ENCODE measurements around the gene ALG3.

- TF ChIP-seq CTCF (IDR thresholded peaks at IDR 0.05) (no peak), ZFX (IDR thresholded peaks at IDR 0.05; ENCODE audit: borderline replicate concordance) (no peak)
These were observed 26.6 kb upstream of the ALG3 start for GRCh38 chr3:184275381-184275701.
